ENCODE measurements around the gene ZNF195.
"Not testable (repeated sequence)": the region's sequence is repeated elsewhere in the genome, so short reads cannot be mapped to it uniquely, and the experiment has no call there.

- TF ChIP-seq CTCF, POLR2A (IDR thresholded peaks at IDR 0.05): not testable (repeated sequence)
These were observed 25.4 kb upstream of the ZNF195 start for GRCh38 chr11:3404076-3404925.

Data from lower leg skin (tissue), 3 donors.